ENCODE measurements around the gene RMRP.

DNA sequence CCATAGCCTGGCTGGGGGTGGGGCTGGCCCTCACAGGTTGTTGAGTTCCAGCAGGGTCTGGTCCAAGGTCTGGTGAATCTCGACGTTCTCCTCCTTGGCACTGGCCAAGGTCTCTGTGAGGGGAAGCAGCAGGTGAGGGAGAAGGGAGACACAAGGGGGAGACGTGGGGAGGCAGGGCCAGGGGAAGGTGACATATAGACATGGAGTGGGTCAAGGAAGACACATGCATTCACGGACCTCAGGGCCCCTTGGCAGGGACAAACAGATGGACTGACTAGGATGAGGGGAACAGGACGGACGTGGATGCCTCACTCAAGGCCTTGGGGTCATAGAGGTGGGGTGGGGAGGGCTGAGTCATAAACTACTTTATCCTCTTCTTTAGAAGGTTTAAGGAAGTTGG lies 24.2 kb upstream of the RMRP start:
- no peak for TF ChIP-seq CTCF (conservative IDR thresholded peaks at IDR 0.05 in 1 of 2, IDR thresholded peaks at IDR 0.05 in 1 of 2; ENCODE audit: extremely low read depth in 1 of 2, insufficient read depth in 1 of 2, low read depth in 1 of 2, low read length in 2 of 2)
- no peak for TF ChIP-seq EZH2 (IDR thresholded peaks at IDR 0.05; ENCODE audit: borderline replicate concordance, low read length)

Measured in mammary epithelial cell (primary cell).